ENCODE results near the gene PTGER3. TPM values are rescaled to one million over a fixed set of nuclear protein-coding genes. Genes with fewer than 3 reads are reported as not detected.

The PTGER3 gene
- polyA plus RNA-seq, 3 donors, result 0.29 TPM; not detected in 2

- peaks cover 2 to 32% (median 10%) of the 10 kb centered on the region in 7 donors for H3K9me3 Mint-ChIP-seq
- Histone ChIP-seq H3K4me1 (ENCODE audit: control insufficient read depth in 1 of 2, insufficient read depth in 2 of 2, low read length in 2 of 2) (peaks cover 19 to 27% of the 10 kb centered on the region in 2 donors), H3K79me2 (ENCODE audit: insufficient read depth, low read length) (no peaks in the 10 kb centered on the region), H2AFZ (ENCODE audit: insufficient read depth, low read depth, low read length, poor library complexity, severe bottlenecking) (no peak overlapping the region), H3K9me3 (replicated peaks in 1 of 2; ENCODE audit: control insufficient read depth in 1 of 2, insufficient read depth in 1 of 2, low read length in 2 of 2) (peaks cover 0 to 15% of the 10 kb centered on the region in 2 donors), H3K27ac (ENCODE audit: low read depth in 1 of 2, low read length in 2 of 2) (no peak overlapping the region), H3K9ac (ENCODE audit: insufficient read depth, low read length, poor library complexity, severe bottlenecking) (no peak overlapping the region), H3K4me2 (replicated peaks; ENCODE audit: extremely low read depth, low read length, poor library complexity, severe bottlenecking) (no peak overlapping the region), H3K4me3 (replicated peaks in 1 of 3; ENCODE audit: low read depth in 2 of 3, low read length in 3 of 3) (no peak overlapping the region), H4K20me1 (ENCODE audit: insufficient read depth, low read length) (no peaks in the 10 kb centered on the region), H3K27me3 (ENCODE audit: control insufficient read depth in 2 of 2, insufficient read depth in 2 of 2, low read length in 2 of 2) (no peaks in the 10 kb centered on the region), H3K36me3 (replicated peaks in 1 of 2; ENCODE audit: control insufficient read depth in 1 of 2, insufficient read depth in 2 of 2, low read length in 2 of 2) (no peaks in the 10 kb centered on the region)
- H3K4me1 Mint-ChIP-seq, result peaks cover 25% of the 10 kb centered on the region
- no peaks in the 10 kb centered on the region for H3K36me3 Mint-ChIP-seq
- H3K4me3 Mint-ChIP-seq, result no peak overlapping the region
- WGBS (ENCODE audit: insufficient coverage), result no CpG with 5 or more reads among the region's 2 CpGs
- no peak for DNase-seq
- intact Hi-C loops (cut with micrococcal nuclease), result no loop called here
- no peak overlapping the region for H3K27ac Mint-ChIP-seq
- TF ChIP-seq CTCF (IDR thresholded peaks at IDR 0.05), result no peak
- no peaks in the 10 kb centered on the region for H3K27me3 Mint-ChIP-seq (ENCODE audit: low read depth in 3 of 3)
Measured at GRCh38 chr1:70945676-70946075, 101.9 kb downstream of the PTGER3 start.

- TF ChIP-seq CTCF (IDR thresholded peaks at IDR 0.05), result no peak
- 100% methylated on average over 1 of the region's 3 CpGs for WGBS (ENCODE audit: insufficient coverage)
- no peak for DNase-seq
- Mint-ChIP-seq H3K27me3 (ENCODE audit: low read depth in 3 of 3) (no peaks in the 10 kb centered on the region), H3K36me3 (peaks cover 0 to 1% of the 10 kb centered on the region in 2 donors), H3K4me1 (peaks cover 25% of the 10 kb centered on the region), H3K4me3 (no peak overlapping the region), H3K9me3 (peaks cover 6 to 34% (median 14%) of the 10 kb centered on the region in 7 donors), H3K27ac (no peak overlapping the region)
- Histone ChIP-seq H4K20me1 (ENCODE audit: insufficient read depth, low read length) (no peaks in the 10 kb centered on the region), H3K4me2 (replicated peaks; ENCODE audit: extremely low read depth, low read length, poor library complexity, severe bottlenecking) (no peak overlapping the region), H3K27me3 (ENCODE audit: control insufficient read depth in 2 of 2, insufficient read depth in 2 of 2, low read length in 2 of 2) (no peaks in the 10 kb centered on the region), H3K27ac (ENCODE audit: low read depth in 1 of 2, low read length in 2 of 2) (no peak overlapping the region), H3K9me3 (replicated peaks in 1 of 2; ENCODE audit: control insufficient read depth in 1 of 2, insufficient read depth in 1 of 2, low read length in 2 of 2) (peaks cover 4 to 19% of the 10 kb centered on the region in 2 donors), H3K4me1 (ENCODE audit: control insufficient read depth in 1 of 2, insufficient read depth in 2 of 2, low read length in 2 of 2) (peaks cover 19 to 27% of the 10 kb centered on the region in 2 donors), H3K9ac (ENCODE audit: insufficient read depth, low read length, poor library complexity, severe bottlenecking) (no peak overlapping the region), H3K36me3 (replicated peaks in 1 of 2; ENCODE audit: control insufficient read depth in 1 of 2, insufficient read depth in 2 of 2, low read length in 2 of 2) (no peaks in the 10 kb centered on the region), H3K79me2 (ENCODE audit: insufficient read depth, low read length) (no peaks in the 10 kb centered on the region), H3K4me3 (replicated peaks in 1 of 3; ENCODE audit: low read depth in 2 of 3, low read length in 3 of 3) (no peak overlapping the region), H2AFZ (ENCODE audit: insufficient read depth, low read depth, low read length, poor library complexity, severe bottlenecking) (no peak overlapping the region)
- intact Hi-C loops (cut with micrococcal nuclease), result no loop called here
Measured at GRCh38 chr1:70945251-70945650, 102.4 kb downstream of the PTGER3 start.

Data from CD14-positive monocyte (primary cell).